HepG2 (cell line): ENCODE measurements around the gene HPDL. TPM values are rescaled to one million over a fixed set of nuclear protein-coding genes. Genes with fewer than 3 reads are reported as not detected.

ENCODE experiments used
- MYC ChIP-seq: sonication (generic); formaldehyde crosslinking; IDR thresholded peaks from 2 replicates; pipeline ENCODE4 v1.9.0; 2021; ENCODE audit warnings: missing genetic modification reagents, borderline replicate concordance
- NCOA5 ChIP-seq: sonication (generic); formaldehyde crosslinking; IDR thresholded peaks from 2 replicates; pipeline ENCODE4 v1.4.0; 2020; ENCODE audit warnings: missing genetic modification reagents
- NR3C1 ChIP-seq: sonication (generic); formaldehyde crosslinking; IDR thresholded peaks from 2 replicates; pipeline ENCODE4 v1.4.0; 2020; ENCODE audit warnings: missing genetic modification reagents
- PRDM4 ChIP-seq: sonication (generic); formaldehyde crosslinking; IDR thresholded peaks from 2 replicates; pipeline ENCODE4 v1.9.0; 2021; ENCODE audit warnings: missing genetic modification reagents, borderline replicate concordance
- SOX13 ChIP-seq, 3 experiments: fragments of 450-650 bp in 1 of 3; sonication (generic) in 1 of 3; formaldehyde crosslinking in 1 of 3; IDR thresholded peaks in 2 of 3; conservative IDR thresholded peaks in 1 of 3; 2 replicates each; pipeline versions ENCODE4 v1.5.0 to v1.6.1; 2016 to 2020; ENCODE audit warnings: antibody characterized with exemption in 1 of 3, mild to moderate bottlenecking in 1 of 3, missing compliant biosample characterization in 1 of 3, missing genetic modification reagents in 1 of 3, moderate library complexity in 1 of 3
- THAP11 ChIP-seq: IDR thresholded peaks from 2 replicates; pipeline ENCODE4 v1.6.1; 2016; ENCODE audit warnings: missing biosample characterization, missing genetic modification reagents
- THAP7 ChIP-seq: sonication (generic); formaldehyde crosslinking; IDR thresholded peaks from 2 replicates; pipeline ENCODE4 v1.8.1; 2023; ENCODE audit warnings: mild to moderate bottlenecking, missing genetic modification reagents
- TMF1 ChIP-seq: sonication (generic); formaldehyde crosslinking; IDR thresholded peaks from 2 replicates; pipeline ENCODE4 v1.8.1; 2022; ENCODE audit warnings: low read depth, missing genetic modification reagents
- ZBTB44 ChIP-seq: sonication (generic); formaldehyde crosslinking; IDR thresholded peaks from 2 replicates; pipeline ENCODE4 v1.4.0; 2020; ENCODE audit warnings: missing genetic modification reagents
- ZNF230 ChIP-seq: sonication (generic); formaldehyde crosslinking; IDR thresholded peaks from 2 replicates; pipeline ENCODE4 v1.4.0; 2020; ENCODE audit warnings: mild to moderate bottlenecking, missing genetic modification reagents
- ZNF282 ChIP-seq: fragments of 450-650 bp; IDR thresholded peaks from 2 replicates; pipeline ENCODE4 v1.6.1; 2018; ENCODE audit not compliant: partially characterized antibody
- ZNF550 ChIP-seq: sonication (generic); formaldehyde crosslinking; IDR thresholded peaks from 2 replicates; pipeline ENCODE4 v1.4.0; 2020; ENCODE audit warnings: mild to moderate bottlenecking, missing genetic modification reagents, borderline replicate concordance
- ZNF788 ChIP-seq: sonication (generic); formaldehyde crosslinking; IDR thresholded peaks from 2 replicates; pipeline ENCODE4 v1.5.0; 2020; ENCODE audit warnings: mild to moderate bottlenecking, missing genetic modification reagents, borderline replicate concordance
- ZSCAN9 ChIP-seq: IDR thresholded peaks from 2 replicates; pipeline ENCODE4 v1.6.1; 2016; ENCODE audit warnings: borderline replicate concordance
- polyA plus RNA-seq, 8 experiments: library from polyadenylated mRNA; depleted of rRNA in 3 of 8; stranded (reverse) in 7 of 8; unstranded in 1 of 8; fragments of >200 nt; fragmentation: Illumina TruSeq in 4 of 8; extraction: Trizol in 4 of 8; gene quantifications; 2 replicates each; pipeline versions ENCODE4 v1.2.1 to v1.2.3, GENCODE V29; 2011 to 2016; ENCODE audit warnings: low read depth in 4 of 8, missing spikeins in 1 of 8, mixed read lengths in 1 of 8; ENCODE audit not compliant: insufficient read depth in 1 of 8
- total RNA-seq, 5 experiments: library from RNA; depleted of rRNA; stranded (reverse); fragments of >200 nt; fragmentation: Illumina TruSeq; extraction: Trizol; gene quantifications; 2 replicates each; pipeline ENCODE4 v1.2.3, GENCODE V29; 2016; ENCODE audit warnings: low read depth in 1 of 5
- TF ChIP-seq, protein P1 (sequence below): IDR thresholded peaks from 2 replicates; pipeline ENCODE4 v1.6.1; 2016; ENCODE audit warnings: mild to moderate bottlenecking
- TF ChIP-seq, protein P2 (sequence below): sonication (generic); formaldehyde crosslinking; IDR thresholded peaks from 2 replicates; pipeline ENCODE4 v1.5.0; 2020; ENCODE audit warnings: missing genetic modification reagents
- TF ChIP-seq, protein P3 (sequence below): conservative IDR thresholded peaks from 2 replicates; pipeline ENCODE4 v1.6.1; 2018; ENCODE audit warnings: missing genetic modification reagents

HPDL gene
- total and polyA plus RNA-seq, 2 of the 13 experiments (the other 11 are each of a cell fraction or from before 2014, with no cell fraction given): not detected

DNA sequence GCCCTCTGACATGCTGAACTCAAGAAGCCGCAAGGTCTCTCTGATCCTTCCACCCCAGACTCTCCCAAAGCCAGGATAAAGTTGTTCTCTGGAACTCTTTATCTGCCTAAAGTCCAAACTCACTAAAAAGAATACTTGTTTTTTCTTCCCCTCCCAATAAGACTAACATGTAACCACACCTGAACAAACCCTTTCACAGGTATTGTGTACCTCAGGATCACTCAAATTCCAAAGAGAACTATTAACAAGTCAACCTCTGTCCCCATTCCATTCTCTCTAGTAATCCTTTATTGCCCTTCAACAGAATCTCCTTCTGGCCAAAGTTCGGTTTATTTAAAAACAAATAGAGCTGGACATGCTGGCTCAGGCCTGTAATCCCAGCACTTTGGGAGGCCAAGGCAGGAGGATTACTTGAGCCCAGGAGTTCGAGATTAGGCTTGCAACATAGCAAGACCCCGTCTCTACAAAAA lies 9.2 kb downstream of the HPDL start (continued):
- no peak for TF ChIP-seq PRDM4 (CRISPR knock-in tag)
- TF ChIP-seq THAP7: no peak
- TF ChIP-seq ZNF230: no peak
- TF ChIP-seq, protein P1, sequence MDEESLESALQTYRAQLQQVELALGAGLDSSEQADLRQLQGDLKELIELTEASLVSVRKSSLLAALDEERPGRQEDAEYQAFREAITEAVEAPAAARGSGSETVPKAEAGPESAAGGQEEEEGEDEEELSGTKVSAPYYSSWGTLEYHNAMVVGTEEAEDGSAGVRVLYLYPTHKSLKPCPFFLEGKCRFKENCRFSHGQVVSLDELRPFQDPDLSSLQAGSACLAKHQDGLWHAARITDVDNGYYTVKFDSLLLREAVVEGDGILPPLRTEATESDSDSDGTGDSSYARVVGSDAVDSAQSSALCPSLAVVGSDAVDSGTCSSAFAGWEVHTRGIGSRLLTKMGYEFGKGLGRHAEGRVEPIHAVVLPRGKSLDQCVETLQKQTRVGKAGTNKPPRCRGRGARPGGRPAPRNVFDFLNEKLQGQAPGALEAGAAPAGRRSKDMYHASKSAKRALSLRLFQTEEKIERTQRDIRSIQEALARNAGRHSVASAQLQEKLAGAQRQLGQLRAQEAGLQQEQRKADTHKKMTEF (CRISPR knock-in tag): peak; percentile 37; the same call in 1 of the 2 replicates
- 0 out of 2 replicates have a peak, but pooled peaks have one; percentile 16 for TF ChIP-seq SOX13 (IDR thresholded peaks at IDR 0.05)
- TF ChIP-seq SOX13 (CRISPR knock-in tag; conservative IDR thresholded peaks at IDR 0.05 in 1 of 2, IDR thresholded peaks at IDR 0.05 in 1 of 2): peak in 1 of 2 experiments; percentile 92; a peak in 2 of 4 replicates
- TF ChIP-seq ZBTB44 (CRISPR knock-in tag): no peak
- peak; percentile 29; the same call in 1 of the 2 replicates for TF ChIP-seq TMF1 (CRISPR knock-in tag)
- TF ChIP-seq ZNF550: no peak
- no peak for TF ChIP-seq ZNF282
- no peak for TF ChIP-seq ZNF788 (CRISPR knock-in tag)
- TF ChIP-seq NR3C1: no peak
- TF ChIP-seq, protein P2, sequence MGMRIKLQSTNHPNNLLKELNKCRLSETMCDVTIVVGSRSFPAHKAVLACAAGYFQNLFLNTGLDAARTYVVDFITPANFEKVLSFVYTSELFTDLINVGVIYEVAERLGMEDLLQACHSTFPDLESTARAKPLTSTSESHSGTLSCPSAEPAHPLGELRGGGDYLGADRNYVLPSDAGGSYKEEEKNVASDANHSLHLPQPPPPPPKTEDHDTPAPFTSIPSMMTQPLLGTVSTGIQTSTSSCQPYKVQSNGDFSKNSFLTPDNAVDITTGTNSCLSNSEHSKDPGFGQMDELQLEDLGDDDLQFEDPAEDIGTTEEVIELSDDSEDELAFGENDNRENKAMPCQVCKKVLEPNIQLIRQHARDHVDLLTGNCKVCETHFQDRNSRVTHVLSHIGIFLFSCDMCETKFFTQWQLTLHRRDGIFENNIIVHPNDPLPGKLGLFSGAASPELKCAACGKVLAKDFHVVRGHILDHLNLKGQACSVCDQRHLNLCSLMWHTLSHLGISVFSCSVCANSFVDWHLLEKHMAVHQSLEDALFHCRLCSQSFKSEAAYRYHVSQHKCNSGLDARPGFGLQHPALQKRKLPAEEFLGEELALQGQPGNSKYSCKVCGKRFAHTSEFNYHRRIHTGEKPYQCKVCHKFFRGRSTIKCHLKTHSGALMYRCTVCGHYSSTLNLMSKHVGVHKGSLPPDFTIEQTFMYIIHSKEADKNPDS (CRISPR knock-in tag): no peak
- TF ChIP-seq, protein P3, sequence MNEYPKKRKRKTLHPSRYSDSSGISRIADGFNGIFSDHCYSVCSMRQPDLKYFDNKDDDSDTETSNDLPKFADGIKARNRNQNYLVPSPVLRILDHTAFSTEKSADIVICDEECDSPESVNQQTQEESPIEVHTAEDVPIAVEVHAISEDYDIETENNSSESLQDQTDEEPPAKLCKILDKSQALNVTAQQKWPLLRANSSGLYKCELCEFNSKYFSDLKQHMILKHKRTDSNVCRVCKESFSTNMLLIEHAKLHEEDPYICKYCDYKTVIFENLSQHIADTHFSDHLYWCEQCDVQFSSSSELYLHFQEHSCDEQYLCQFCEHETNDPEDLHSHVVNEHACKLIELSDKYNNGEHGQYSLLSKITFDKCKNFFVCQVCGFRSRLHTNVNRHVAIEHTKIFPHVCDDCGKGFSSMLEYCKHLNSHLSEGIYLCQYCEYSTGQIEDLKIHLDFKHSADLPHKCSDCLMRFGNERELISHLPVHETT (CRISPR knock-in tag): no peak
- no peak for TF ChIP-seq ZSCAN9
- TF ChIP-seq THAP11 (CRISPR knock-in tag): peak; percentile 44; the same call in 1 of the 2 replicates
- TF ChIP-seq NCOA5 (CRISPR knock-in tag): no peak
- TF ChIP-seq MYC (CRISPR knock-in tag): no peak
